ENCODE results near the gene SETD7. TPM values are rescaled to one million over a fixed set of nuclear protein-coding genes. Genes with fewer than 3 reads are reported as not detected.
"Not testable (repeated sequence)": the region's sequence is repeated elsewhere in the genome, so short reads cannot be mapped to it uniquely, and the experiment has no call there.

Gene SETD7
- total and polyA plus RNA-seq, 2 experiments from 2014 or later = 1.1 to 4.2 TPM

DNA sequence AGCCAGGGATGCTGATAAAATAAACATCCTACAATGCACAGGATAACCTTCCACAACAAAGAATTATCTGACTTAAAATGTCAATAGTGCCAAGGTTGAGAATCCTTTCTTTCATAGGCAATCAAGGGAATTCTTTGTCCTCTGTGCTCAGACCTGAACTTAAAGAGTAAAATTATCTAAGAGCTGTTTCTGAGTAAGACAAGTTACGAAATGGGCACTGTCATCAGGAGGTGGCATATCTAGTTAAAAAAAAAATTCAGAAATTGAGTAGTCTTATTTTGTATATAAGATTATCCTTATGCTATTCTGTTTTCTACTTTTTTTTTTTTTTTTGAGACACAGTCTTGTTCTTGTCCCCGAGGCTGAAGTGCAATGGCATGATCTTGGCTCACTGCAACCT lies 105.4 kb downstream of the SETD7 start:
- Histone ChIP-seq H3F3A (replicated peaks; ENCODE audit: low read depth) (peaks cover 7% of the 10 kb centered on the region), H3K4me2 (no peak overlapping the region), H4K20me1 (replicated peaks; ENCODE audit: insufficient read depth) (peaks cover 8% of the 10 kb centered on the region; the same call in 1 of the 2 replicates), H3K27me3 (ENCODE audit: insufficient read depth) (no peaks in the 10 kb centered on the region), H3K4me1 (ENCODE audit: insufficient read depth) (peaks cover 18% of the 10 kb centered on the region), H2AFZ (no peak overlapping the region), H3K27ac (ENCODE audit: low read depth) (no peak overlapping the region), H3K36me3 (ENCODE audit: insufficient read depth) (no peaks in the 10 kb centered on the region), H3K9me2 (ENCODE audit: insufficient read depth) (0 out of 2 replicates have a peak, but pooled peaks cover 2% of the 10 kb centered on the region), H3K79me2 (replicated peaks; ENCODE audit: insufficient read depth) (peaks cover 26% of the 10 kb centered on the region), H3K4me3 (no peak overlapping the region)
- DNase-seq (ENCODE audit: low spot score) (no peak), ATAC-seq (no peak)
- no peak overlapping the region for H3K27ac Mint-ChIP-seq
- H3K27me3 Mint-ChIP-seq (ENCODE audit: insufficient read depth, low read depth, poor library complexity) = peaks cover 10% of the 10 kb centered on the region
- H3K36me3 Mint-ChIP-seq (ENCODE audit: low read depth) = peaks cover 21% of the 10 kb centered on the region
- no peak for TF ChIP-seq STAT1 (IDR thresholded peaks at IDR 0.05; ENCODE audit: unreplicated experiment)
- no peak for TF ChIP-seq ZNF114 (CRISPR knock-in tag; IDR thresholded peaks at IDR 0.05)
- TF ChIP-seq, protein P1, sequence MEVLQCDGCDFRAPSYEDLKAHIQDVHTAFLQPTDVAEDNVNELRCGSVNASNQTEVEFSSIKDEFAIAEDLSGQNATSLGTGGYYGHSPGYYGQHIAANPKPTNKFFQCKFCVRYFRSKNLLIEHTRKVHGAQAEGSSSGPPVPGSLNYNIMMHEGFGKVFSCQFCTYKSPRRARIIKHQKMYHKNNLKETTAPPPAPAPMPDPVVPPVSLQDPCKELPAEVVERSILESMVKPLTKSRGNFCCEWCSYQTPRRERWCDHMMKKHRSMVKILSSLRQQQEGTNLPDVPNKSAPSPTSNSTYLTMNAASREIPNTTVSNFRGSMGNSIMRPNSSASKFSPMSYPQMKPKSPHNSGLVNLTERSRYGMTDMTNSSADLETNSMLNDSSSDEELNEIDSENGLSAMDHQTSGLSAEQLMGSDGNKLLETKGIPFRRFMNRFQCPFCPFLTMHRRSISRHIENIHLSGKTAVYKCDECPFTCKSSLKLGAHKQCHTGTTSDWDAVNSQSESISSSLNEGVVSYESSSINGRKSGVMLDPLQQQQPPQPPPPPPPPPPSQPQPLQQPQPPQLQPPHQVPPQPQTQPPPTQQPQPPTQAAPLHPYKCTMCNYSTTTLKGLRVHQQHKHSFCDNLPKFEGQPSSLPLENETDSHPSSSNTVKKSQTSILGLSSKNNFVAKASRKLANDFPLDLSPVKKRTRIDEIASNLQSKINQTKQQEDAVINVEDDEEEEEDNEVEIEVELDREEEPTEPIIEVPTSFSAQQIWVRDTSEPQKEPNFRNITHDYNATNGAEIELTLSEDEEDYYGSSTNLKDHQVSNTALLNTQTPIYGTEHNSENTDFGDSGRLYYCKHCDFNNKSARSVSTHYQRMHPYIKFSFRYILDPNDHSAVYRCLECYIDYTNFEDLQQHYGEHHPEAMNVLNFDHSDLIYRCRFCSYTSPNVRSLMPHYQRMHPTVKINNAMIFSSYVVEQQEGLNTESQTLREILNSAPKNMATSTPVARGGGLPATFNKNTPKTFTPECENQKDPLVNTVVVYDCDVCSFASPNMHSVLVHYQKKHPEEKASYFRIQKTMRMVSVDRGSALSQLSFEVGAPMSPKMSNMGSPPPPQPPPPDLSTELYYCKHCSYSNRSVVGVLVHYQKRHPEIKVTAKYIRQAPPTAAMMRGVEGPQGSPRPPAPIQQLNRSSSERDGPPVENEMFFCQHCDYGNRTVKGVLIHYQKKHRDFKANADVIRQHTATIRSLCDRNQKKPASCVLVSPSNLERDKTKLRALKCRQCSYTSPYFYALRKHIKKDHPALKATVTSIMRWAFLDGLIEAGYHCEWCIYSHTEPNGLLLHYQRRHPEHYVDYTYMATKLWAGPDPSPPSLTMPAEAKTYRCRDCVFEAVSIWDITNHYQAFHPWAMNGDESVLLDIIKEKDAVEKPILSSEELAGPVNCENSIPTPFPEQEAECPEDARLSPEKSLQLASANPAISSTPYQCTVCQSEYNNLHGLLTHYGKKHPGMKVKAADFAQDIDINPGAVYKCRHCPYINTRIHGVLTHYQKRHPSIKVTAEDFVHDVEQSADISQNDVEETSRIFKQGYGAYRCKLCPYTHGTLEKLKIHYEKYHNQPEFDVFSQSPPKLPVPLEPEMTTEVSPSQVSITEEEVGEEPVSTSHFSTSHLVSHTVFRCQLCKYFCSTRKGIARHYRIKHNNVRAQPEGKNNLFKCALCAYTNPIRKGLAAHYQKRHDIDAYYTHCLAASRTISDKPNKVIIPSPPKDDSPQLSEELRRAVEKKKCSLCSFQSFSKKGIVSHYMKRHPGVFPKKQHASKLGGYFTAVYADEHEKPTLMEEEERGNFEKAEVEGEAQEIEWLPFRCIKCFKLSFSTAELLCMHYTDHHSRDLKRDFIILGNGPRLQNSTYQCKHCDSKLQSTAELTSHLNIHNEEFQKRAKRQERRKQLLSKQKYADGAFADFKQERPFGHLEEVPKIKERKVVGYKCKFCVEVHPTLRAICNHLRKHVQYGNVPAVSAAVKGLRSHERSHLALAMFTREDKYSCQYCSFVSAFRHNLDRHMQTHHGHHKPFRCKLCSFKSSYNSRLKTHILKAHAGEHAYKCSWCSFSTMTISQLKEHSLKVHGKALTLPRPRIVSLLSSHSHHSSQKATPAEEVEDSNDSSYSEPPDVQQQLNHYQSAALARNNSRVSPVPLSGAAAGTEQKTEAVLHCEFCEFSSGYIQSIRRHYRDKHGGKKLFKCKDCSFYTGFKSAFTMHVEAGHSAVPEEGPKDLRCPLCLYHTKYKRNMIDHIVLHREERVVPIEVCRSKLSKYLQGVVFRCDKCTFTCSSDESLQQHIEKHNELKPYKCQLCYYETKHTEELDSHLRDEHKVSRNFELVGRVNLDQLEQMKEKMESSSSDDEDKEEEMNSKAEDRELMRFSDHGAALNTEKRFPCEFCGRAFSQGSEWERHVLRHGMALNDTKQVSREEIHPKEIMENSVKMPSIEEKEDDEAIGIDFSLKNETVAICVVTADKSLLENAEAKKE (CRISPR knock-in tag; IDR thresholded peaks at IDR 0.05) = no peak
- TF ChIP-seq, protein P2, sequence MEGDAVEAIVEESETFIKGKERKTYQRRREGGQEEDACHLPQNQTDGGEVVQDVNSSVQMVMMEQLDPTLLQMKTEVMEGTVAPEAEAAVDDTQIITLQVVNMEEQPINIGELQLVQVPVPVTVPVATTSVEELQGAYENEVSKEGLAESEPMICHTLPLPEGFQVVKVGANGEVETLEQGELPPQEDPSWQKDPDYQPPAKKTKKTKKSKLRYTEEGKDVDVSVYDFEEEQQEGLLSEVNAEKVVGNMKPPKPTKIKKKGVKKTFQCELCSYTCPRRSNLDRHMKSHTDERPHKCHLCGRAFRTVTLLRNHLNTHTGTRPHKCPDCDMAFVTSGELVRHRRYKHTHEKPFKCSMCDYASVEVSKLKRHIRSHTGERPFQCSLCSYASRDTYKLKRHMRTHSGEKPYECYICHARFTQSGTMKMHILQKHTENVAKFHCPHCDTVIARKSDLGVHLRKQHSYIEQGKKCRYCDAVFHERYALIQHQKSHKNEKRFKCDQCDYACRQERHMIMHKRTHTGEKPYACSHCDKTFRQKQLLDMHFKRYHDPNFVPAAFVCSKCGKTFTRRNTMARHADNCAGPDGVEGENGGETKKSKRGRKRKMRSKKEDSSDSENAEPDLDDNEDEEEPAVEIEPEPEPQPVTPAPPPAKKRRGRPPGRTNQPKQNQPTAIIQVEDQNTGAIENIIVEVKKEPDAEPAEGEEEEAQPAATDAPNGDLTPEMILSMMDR (conservative IDR thresholded peaks at IDR 0.05; ENCODE audit: low read depth in 2 of 2) = no peak
- TF ChIP-seq POLR2AphosphoS5 (IDR thresholded peaks at IDR 0.05; ENCODE audit: low read depth) = no peak
- TF ChIP-seq, protein P3, sequence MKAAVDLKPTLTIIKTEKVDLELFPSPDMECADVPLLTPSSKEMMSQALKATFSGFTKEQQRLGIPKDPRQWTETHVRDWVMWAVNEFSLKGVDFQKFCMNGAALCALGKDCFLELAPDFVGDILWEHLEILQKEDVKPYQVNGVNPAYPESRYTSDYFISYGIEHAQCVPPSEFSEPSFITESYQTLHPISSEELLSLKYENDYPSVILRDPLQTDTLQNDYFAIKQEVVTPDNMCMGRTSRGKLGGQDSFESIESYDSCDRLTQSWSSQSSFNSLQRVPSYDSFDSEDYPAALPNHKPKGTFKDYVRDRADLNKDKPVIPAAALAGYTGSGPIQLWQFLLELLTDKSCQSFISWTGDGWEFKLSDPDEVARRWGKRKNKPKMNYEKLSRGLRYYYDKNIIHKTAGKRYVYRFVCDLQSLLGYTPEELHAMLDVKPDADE (IDR thresholded peaks at IDR 0.05) = no peak
- TF ChIP-seq ZNF331 (CRISPR knock-in tag; IDR thresholded peaks at IDR 0.05; ENCODE audit: low read depth) = no peak
- no peak for TF ChIP-seq JUNB (IDR thresholded peaks at IDR 0.05; ENCODE audit: unreplicated experiment)
- TF ChIP-seq CREB1 (CRISPR knock-in tag; IDR thresholded peaks at IDR 0.05; ENCODE audit: low read depth) = no peak
- no peak for TF ChIP-seq NANOG (IDR thresholded peaks at IDR 0.05; ENCODE audit: borderline replicate concordance)
- TF ChIP-seq EZH2phosphoT487 (IDR thresholded peaks at IDR 0.05; ENCODE audit: unreplicated experiment) = no peak
- no peak for TF ChIP-seq EZH2 (IDR thresholded peaks at IDR 0.05; ENCODE audit: low read depth, unreplicated experiment)
- peaks cover 16% of the 10 kb centered on the region for H3K4me1 Mint-ChIP-seq
- no peak overlapping the region for H3K4me3 Mint-ChIP-seq
- H3K9me3 Mint-ChIP-seq = no peaks in the 10 kb centered on the region

DNA sequence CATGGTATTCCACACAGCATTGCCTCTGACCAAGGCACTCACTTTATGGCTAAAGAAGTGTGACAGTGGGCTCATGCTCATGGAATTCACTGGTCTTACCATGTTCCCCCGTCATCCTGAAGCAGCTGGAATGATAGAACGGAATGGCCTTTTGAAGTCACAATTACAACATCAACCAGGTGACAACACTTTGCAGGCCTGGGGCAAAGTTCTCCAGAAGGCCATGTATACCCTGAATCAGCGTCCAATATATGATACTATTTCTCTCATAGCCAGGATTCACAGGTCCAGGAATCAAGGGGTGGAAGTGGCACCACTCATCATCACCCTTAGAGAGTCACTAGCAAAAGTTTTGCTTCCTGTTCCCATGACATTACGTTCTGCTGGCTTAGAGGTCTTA lies 108.9 kb downstream of the SETD7 start:
- H3F3A ChIP-seq (replicated peaks; ENCODE audit: low read depth); H3K27ac Mint-ChIP-seq; H3K27me3 ChIP-seq (ENCODE audit: insufficient read depth); H4K20me1 ChIP-seq (replicated peaks; ENCODE audit: insufficient read depth); H3K27ac ChIP-seq (ENCODE audit: low read depth); H3K4me3 Mint-ChIP-seq; H3K4me3 ChIP-seq; H3K4me2 ChIP-seq; H3K9me2 ChIP-seq (ENCODE audit: insufficient read depth); H3K4me1 Mint-ChIP-seq; H2AFZ ChIP-seq; H3K4me1 ChIP-seq (ENCODE audit: insufficient read depth); H3K27me3 Mint-ChIP-seq (ENCODE audit: insufficient read depth, low read depth, poor library complexity); DNase-seq (ENCODE audit: low spot score); H3K36me3 ChIP-seq (ENCODE audit: insufficient read depth); ATAC-seq; H3K79me2 ChIP-seq (replicated peaks; ENCODE audit: insufficient read depth); H3K9me3 Mint-ChIP-seq: not testable (repeated sequence)
- H3K36me3 Mint-ChIP-seq (ENCODE audit: low read depth) = peaks cover 21% of the 10 kb centered on the region
